GM21526 (cell line): ENCODE data around the gene COPG1.

Source experiments
- ATAC-seq: cut with Tn5 transposase; IDR thresholded peaks from one replicate; pipeline ENCODE4 v1.9.1; 2021; ENCODE audit warnings: moderate library complexity; ENCODE audit not compliant: unreplicated experiment, low FRiP score

Gene COPG1

DNA sequence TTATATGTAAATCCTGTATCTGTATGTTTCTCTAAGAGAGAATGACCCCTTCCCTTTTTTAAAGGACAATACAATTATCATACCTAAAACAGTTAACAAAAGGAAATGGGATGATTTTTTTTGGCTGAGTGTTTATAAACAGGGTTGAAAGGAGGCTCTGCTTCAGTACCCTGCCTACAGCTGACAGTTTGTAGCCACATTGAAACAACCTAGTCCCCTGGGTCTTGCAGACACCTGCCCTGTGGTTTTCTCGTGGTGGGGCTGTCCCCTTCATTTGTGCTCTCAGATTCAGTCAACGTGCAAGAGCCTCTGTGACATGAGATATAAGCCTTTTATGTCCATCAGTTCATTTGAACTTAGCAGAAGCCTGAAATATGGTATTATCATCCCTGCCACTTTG, 27.0 kb downstream of the COPG1 start:
- peak; percentile 78 for ATAC-seq

DNA sequence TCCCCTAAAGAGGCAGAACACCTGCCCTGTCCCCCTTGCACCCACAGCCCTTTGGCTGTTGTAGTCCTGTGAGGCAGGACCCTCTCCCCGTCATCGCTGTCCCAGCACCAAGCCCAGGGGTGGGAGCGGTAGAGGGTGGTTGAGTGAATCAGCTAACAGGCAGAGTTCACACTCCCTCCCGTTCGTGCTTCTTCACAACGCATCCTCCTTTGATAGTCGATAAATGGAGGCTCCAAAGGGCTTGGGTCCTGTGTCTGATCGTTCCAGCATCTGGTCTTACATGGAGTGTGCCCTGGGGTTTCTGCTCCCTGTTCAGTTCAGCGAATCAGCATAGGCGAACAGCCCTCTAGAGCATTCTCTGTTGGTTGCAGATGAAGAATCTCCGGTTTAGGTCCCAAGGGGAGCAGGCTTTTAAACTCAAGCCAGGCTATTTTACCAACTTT, 28.4 kb downstream of the COPG1 start:
- no peak for ATAC-seq

DNA sequence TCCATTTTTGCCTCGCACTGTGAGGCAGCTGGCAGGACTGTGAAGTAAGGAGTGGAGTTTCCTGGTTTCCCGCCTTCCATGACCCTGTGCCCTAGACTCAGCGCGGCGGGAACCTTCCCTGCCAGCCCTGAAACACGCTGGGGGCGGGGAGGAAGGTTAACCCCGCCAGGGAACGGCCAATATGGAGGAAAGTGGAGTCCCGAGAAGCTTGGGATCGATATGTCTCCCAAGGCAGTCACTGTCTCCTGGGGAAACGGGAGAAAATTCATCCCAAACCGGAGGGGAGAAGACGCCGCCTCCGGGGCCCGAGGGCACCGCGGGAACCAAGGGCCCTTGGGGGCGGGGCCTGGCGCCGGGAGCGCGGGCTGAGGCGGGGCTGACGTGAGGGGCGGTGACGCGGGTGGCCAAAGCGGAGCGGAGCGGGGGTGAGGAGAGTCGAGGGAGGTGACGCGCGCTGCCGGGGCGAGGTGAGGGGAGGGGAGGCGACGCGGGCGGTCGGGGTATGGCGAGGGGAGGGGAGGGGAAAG, 29.1 kb downstream of the COPG1 start, which contains the start of gene HMCES:
TSS of gene HMCES (plus strand) at position 432 of the 527 bp plus-strand sequence. CDS start 863 bp downstream, outside the sequence.
- ATAC-seq, result peak; percentile 40

DNA sequence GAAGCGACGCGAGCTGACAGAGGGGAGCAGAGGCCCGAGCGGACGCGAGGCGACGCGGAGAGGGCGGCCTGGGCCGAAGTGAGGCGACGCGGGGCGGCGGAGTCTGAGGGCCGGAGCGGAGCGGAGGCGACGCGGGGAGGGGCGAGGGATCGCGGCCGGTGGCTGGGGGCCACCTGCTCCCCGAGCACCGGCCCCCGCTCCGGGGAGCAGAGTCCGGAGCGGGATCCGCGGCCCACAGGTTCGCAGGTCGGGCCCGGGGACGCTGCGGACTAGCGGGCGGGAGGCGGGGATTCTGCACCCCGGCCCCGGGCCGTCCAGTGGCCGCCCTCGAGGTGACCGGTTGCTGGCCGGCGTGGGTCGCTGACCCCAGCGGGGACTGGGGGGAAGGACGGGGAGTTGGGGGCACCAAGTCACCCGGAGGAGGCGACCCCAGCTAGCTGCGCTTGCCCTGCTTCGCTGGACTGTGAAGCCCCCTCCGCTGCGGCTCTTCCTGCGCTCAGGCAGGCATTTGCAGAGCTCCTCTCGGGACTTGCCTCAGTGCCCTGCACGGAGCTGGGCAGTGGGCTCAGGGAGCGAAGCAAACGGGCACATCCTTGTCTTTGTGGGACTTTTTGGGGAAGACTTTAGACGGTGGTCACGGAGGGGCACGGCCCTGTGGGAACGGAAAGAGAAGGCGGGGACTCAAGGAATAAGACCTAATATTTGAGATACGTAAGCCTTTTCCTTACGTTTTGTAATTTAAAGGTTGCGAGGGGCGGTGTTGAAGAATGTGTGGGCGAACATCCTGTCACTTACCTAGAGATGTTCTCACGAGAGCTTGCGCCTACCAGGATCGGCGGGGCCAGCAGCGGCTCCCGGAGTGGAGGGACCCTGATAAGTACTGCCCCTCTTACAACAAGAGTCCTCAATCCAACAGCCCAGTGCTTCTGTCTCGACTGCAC, 29.8 kb downstream of the COPG1 start:
- no peak for ATAC-seq

DNA sequence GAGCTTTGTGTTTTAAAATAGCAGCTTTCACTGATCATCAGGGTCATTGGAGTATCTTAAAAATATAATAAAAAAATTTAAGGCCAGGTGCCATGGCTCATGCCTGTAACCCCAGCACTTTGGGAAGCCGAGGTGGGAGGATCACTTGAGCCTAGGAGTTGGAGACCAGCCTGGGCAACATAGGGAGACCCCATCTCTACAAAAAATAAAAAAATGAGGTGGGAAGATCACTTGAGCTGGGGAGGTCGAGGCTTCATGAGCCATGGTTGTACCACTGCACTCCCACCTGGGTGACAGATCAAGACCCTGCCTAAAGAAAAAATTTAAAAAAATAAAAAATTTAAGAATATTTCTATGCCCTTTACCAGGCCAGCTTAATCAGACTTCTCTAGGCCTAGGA, 30.8 kb downstream of the COPG1 start:
- no peak for ATAC-seq

DNA sequence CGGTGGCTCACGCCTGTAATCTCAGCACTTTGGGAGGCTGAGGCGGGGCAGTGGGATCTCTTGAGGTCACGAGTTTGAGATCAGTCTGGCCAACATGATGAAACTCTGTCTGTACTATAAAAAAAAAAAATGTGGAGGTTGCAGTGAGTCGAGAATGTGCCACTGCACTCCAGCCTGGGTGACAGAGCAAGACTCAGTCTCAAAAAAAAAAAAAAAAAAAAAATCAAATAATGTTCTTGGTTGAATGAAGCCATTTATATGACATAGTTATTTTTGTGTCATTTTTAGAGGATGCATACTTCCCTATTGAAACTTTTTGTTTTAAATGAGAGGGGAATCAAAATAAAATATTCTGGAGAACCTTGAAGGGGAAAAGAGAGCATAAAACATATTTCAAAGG, 32.3 kb downstream of the COPG1 start:
- ATAC-seq, result no peak

DNA sequence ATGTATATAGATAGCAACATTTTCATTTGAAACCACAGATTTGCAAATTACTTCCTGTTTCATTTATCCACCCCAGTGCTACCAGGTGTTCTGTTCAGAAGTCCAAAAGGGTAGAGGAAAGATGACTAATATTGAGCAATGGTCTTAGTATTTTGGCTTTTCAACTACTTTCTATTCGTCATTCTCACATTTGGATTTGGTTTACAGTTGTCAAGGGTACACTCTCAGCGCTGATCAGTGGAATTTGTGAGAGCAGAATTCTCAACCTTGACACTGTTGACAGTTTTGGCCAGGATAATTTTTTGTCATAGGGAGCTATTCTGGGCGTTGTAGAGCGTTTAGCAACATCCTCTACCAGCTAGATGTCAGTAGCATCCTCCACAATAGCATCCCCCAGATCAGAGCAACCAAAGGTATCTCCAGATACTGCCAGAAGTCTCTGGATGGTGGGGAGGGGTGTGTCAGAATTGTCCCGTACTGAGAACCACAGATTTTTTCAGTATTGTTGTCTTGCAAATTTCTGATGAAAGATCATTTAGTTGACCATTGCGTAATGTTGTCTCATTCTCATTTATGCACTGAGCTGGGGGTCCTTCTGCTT, 33.4 kb downstream of the COPG1 start:
- ATAC-seq, result peak; percentile 60

DNA sequence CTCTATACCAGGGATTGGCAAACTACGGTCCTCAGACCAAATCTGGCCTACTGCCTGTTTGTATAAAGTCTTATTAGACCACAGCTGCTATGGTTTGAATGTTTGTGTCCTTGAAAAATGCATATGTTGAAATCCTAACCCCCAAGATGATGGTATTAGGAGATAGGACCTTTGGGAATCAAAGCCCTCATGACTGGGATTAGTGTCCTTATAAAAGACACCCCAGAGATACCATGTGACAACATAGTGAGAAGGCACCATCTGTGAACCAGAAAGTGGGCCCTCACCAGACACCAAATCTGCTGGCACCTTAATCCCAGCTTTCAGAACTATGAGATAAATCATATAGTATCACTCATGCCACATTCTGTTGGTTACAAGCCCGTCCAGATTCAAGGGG, 36.7 kb downstream of the COPG1 start:
- no peak for ATAC-seq

DNA sequence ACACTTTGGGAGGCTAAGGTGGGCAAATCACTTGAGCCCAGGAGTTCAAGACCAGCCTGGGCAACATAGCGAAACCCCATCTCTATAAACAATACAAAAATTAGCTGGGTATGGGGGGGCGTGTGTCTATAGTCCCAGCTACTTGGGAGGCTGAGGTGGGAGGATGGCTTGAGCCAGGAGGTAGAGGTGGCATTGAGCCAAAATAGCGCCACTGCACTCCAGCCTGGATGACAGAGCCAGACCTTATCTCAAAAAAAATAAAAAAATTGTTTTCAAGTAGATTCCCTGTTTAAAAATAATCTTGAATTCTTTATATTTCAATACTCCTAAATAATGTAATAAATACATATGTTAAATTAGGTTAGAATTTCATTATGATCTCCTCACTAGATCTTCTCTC, 39.0 kb downstream of the COPG1 start:
- no peak for ATAC-seq

DNA sequence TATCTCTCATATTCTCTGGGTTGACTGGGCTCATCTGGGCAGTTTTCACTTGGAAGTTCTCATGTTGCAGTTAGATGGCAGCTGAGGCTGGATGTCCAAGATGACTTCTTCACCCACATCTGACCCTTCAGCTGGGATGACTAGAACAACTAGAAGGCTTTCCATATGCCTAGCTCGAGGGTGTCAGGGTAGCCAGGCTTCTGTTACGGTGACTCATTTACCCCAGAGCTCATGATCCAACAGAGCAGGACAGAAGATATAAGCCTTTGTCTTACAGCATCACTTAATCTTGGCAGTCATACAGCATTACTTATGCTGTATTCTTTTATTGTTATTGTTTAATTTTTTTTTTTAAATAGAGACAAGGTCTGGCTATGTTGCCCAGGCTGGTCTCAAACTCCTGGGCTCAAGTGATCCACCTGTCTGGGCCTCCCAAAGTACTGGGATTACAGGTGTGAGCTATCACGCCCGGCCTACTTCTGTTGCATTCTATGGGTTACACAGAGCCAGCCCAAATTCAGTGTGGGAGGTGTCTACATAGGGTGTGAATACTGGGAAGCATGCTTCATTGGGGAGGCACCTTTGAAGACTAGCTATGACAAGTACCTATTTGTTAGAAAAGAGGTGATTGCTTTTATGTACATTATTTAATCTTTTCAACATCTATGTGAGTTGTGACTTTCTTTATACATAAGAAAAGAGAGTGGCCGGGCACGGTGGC, 40.0 kb downstream of the COPG1 start:
- no peak for ATAC-seq

DNA sequence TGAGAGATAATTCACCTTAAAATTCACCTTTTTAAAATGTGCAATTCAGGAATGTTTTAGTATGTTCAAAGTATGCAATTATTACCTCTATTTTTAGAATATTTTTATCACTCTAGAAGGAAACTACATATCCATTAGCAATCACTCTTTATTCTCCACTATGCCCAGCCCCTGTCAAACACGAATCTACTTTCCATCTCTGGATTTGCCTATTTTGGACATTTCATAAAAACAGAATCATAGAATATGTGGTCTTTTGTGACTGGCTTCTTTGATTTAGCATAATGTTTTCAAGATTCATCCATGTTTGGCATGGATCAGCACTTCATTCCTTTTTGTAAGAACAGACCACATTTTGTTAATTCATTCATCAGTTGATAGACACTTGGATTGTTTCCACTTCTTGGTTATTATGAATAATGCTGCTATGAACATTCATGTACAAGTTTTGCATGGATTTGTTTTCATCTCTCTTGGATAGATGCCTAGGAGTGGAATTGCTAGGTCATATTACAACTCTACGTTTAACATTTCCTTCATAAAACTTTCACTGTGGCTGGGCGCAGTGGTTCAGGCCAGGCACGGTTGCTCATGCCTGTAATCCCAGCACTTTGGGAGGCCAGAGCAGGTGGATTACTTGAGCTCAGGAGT, 42.0 kb downstream of the COPG1 start:
- ATAC-seq, result no peak

DNA sequence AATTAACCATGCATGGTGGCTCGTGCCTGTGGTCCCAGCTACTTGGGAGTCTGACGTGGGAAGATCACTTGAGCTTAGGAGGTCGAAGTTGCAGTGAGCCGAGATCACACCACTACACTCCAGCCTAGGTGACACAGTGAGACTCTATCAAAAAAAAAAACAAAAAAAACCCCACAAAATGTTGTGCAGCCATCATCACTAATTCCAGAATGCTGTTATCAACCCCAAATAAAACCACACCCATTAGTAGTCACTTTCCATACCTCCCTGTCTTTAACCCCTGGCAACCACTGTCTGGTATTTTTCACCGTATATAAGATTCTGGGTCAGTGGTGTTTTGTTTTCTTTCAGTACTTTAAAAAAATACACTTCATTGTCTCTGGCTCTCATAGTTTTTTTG, 45.9 kb downstream of the COPG1 start:
- no peak for ATAC-seq

DNA sequence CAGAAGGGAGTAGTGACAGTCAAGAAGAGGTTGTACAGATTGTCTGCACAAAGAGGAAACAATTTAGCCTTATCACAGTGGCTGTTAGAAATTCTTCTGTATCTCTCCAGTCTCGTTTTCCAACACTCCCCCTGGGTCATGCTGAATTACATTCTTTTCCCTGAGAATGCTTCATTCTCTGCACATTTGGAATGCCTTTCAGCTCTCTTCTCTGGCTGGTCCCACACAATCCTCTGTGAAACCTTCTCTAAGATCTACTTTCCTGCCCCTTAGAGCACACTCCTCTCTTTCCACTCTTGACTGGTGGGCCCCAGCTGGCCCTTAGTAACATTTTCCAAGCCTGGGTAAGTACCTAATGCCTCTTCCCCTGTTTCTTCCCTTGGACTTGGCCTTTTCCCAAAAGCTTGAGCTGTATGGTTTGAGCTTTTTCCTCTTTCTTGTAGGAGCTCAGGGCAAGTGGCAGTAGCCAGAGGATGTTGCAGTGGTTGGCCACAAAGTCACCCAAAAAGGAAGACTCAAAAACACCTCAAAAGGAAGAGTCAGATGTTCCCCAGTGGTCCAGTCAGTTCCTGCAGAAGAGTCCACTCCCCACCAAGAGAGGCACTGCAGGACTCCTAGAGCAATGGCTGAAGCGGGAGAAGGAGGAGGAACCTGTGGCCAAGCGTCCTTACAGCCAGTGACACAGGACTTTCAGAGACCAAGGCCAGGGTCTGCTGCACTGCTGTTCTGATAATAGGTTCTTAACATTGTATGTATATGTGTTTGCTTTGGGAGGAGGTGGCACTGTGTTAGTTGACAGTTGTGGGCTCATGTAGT, 54.9 kb downstream of the COPG1 start:
- ATAC-seq, result no peak

DNA sequence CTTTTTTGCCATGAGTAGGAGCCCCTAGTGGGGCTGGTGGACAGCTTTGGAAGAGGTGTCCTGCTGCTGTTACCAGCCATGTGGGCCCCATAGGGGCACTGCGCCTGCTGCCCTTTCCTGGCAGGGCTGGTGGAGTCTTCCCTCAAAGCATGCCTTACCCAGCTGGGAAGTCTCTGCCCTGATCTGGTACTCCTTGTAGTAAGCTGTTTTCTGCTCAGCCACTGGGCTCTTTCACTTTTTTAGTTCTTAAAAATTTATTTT, 55.5 kb downstream of the COPG1 start:
- no peak for ATAC-seq

DNA sequence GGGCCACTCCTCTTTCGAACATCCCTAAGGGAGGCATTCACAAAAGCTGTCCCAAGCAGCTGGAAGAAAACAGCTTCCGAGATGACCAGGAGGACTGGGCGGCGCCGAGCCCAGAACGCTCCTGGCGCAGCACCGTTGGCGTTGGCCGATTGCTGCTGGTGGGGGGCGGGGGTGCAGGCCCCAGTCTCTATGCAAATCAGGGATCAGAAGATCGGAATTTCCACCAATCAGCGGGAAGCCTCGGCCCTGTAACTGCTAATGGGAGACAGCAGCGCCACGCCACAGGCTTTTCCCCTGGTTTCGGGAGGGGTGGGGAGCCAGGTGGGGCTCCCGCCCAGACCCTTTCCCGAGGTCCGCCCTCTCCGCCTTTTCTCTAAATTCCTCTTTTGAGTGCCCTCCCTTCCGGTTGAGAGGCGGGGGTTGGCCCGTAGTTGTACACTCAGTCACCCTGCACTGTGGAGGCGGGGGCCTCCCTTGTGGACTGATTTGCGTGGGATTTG, 56.2 kb downstream of the COPG1 start:
- no peak for ATAC-seq

DNA sequence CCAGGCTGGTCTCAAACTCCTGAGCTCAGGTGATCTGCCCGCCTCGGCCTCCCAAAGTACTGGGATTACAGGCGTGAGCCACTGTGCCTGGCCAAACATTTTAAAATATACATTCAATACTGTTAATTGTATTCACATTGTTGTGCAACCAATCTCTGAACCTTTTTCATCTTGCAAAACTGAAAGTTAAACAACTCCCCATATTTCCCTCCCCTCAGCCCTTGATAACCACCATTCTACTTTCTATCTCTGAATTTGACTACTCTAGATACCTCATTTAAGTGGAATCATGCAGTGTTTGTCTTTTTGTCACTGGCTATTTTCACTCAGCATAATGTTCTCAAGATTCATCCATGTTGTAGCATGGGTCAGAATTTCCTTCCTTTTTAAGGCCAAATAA, 59.2 kb downstream of the COPG1 start:
- ATAC-seq, result no peak

DNA sequence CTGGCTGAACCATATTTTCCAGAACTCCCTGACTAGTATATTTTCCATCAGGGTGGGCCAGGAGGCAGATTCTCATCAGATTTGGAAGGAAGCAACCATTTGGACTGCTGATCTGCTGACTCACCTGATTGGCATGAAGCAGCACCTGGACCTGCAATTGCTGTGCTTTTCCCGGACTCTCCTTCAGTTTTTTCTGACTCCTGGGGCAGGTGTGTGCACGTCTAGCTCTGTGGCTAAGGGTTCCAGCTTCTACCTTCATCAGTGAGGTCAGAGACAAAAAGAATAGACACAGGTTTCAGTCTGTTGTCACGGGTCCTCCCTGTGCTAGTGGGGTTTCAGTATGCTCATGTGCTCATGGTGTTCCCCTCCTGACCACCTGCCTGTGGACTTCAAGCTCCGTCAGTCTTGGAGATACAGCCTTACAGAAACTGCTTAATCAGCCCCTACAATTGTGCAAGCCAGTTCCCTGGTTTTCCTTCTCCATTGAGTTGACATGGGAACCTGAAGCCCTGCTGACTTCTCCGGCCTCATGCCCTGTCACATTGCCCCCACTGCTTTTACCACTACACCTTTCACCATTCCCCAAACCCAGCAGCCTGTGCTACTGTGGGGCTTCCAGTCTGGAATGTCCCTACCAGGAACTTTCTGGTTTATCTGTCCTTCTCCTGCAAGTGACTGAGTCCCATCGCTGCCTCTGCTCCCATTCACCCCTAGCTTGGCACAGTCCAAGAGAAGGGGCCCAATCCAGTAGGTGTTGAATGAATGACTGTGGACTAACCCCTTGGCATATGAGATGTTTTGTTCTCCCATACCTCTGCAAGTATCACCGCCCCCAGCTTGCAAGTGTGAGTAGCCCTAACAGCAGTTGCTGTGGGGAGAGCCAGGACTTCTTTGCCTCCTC, 61.0 kb downstream of the COPG1 start:
- no peak for ATAC-seq

DNA sequence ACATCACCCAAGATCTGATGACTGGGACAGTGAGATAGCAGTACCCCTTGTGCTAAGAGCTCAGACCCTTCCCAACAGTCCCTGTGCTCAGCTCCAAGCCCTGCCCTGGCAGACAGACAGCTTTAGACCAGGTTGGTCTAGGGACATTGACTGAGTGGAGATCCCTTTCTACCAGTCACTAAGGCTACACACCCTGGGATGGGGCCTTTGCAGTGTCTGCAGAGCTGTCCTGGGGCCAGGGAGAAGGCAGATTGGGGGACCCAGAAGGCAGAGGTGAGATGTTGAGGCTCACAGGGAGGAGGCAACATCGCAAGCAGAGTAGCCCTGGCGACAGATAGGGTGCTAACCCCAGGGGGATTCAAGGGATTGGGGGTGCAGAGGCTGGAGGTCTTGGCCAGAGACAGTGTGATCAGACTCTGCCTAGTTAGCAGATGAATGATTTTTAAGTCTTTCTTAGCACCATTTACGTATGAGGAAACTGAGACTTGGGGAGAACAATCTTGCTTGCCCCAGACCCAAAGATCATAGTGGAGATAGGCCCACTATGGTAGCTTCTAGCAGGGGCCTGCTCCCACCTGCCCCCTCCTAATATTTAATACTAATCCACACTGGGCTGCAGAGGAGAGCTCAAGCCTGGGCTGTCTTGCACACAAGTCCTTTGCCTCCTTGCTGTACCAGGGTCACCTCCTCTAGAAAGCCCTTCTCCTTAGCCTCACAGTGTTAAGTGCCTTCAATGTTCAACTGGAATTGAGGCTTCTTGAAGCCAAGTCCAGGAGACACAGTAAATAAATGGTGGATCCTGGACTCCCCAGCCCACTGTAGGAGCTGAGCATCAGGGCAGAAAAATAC, 61.9 kb downstream of the COPG1 start:
- no peak for ATAC-seq
